SIG-M5 (cell line): Measurements from ENCODE around the gene IFT25.
"Not testable (repeated sequence)": the region's sequence is repeated elsewhere in the genome, so short reads cannot be mapped to it uniquely, and the experiment has no call there.

Experiments
- DNase-seq: peaks from one replicate; lab custom pipeline; 2025; lab: John Stamatoyannopoulos, UW

IFT25 gene

GRCh38 chr1:53945433-53946251 lies at the start of gene IFT25:
Gene IFT25, minus strand, starts transcription at chr1:53945699. Its CDS starts 5,617 bp downstream, at chr1:53940082.
- DNase-seq, result no peak

- not testable (repeated sequence) for DNase-seq
Observed at GRCh38 chr1:53994516-53994915, 49.0 kb upstream of the IFT25 start.

- DNase-seq, result no peak
Observed at GRCh38 chr1:53992085-53992874, 46.8 kb upstream of the IFT25 start.

- DNase-seq, result no peak
Observed at GRCh38 chr1:53987880-53988279, 42.4 kb upstream of the IFT25 start.

GRCh38 chr1:53986458-53986857 lies 41.0 kb upstream of the IFT25 start:
- no peak for DNase-seq

GRCh38 chr1:53984726-53985125 lies 39.2 kb upstream of the IFT25 start:
- DNase-seq, result no peak

- DNase-seq, result no peak
Observed at GRCh38 chr1:53982763-53983104, 37.2 kb upstream of the IFT25 start.

GRCh38 chr1:53982034-53982762 lies 36.7 kb upstream of the IFT25 start:
- DNase-seq, result no peak

GRCh38 chr1:53981220-53981619 lies 35.7 kb upstream of the IFT25 start:
- DNase-seq, result no peak

- no peak for DNase-seq
Observed at GRCh38 chr1:53979712-53980450, 34.4 kb upstream of the IFT25 start.

GRCh38 chr1:53975861-53976260 lies 30.4 kb upstream of the IFT25 start:
- DNase-seq, result no peak

GRCh38 chr1:53971718-53972117 lies 26.2 kb upstream of the IFT25 start:
- DNase-seq, result no peak

- DNase-seq, result not testable (repeated sequence)
Observed at GRCh38 chr1:53969323-53969722, 23.8 kb upstream of the IFT25 start.

- DNase-seq, result no peak
Observed at GRCh38 chr1:53968125-53968513, 22.6 kb upstream of the IFT25 start.

GRCh38 chr1:53967409-53968124 lies 22.1 kb upstream of the IFT25 start:
- DNase-seq, result no peak

- DNase-seq, result no peak
Observed at GRCh38 chr1:53966794-53967193, 21.3 kb upstream of the IFT25 start.

- DNase-seq, result no peak
Observed at GRCh38 chr1:53964109-53964508, 18.6 kb upstream of the IFT25 start.

GRCh38 chr1:53963460-53963859 lies 18.0 kb upstream of the IFT25 start:
- DNase-seq, result no peak

- DNase-seq, result no peak
Observed at GRCh38 chr1:53962395-53962794, 16.9 kb upstream of the IFT25 start.

- DNase-seq, result no peak
Observed at GRCh38 chr1:53959664-53960250, 14.3 kb upstream of the IFT25 start.
